ENCODE measurements around the gene ATG14.
"Not testable (repeated sequence)": the region's sequence is repeated elsewhere in the genome, so short reads cannot be mapped to it uniquely, and the experiment has no call there.

Gene ATG14

DNA sequence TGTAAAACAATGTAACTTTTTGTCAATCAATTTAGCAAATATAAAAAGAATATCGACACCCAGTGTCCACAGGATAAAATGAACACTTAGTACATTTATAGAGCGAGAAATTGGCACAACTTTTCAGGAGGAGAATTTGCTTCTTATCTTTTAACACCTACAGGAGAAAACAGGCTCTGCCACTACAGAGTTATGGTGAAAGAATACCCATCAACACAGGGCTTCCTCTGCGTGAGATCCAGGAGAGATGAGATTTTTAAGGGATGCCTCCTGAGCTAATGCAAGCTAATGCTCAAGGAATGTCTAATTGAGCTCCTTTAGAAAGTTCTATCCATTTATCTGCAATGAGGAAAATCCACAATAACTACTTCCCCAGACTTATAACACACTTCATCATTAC, 21.0 kb upstream of the ATG14 start:
- TF ChIP-seq, protein P1, sequence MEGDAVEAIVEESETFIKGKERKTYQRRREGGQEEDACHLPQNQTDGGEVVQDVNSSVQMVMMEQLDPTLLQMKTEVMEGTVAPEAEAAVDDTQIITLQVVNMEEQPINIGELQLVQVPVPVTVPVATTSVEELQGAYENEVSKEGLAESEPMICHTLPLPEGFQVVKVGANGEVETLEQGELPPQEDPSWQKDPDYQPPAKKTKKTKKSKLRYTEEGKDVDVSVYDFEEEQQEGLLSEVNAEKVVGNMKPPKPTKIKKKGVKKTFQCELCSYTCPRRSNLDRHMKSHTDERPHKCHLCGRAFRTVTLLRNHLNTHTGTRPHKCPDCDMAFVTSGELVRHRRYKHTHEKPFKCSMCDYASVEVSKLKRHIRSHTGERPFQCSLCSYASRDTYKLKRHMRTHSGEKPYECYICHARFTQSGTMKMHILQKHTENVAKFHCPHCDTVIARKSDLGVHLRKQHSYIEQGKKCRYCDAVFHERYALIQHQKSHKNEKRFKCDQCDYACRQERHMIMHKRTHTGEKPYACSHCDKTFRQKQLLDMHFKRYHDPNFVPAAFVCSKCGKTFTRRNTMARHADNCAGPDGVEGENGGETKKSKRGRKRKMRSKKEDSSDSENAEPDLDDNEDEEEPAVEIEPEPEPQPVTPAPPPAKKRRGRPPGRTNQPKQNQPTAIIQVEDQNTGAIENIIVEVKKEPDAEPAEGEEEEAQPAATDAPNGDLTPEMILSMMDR (conservative IDR thresholded peaks at IDR 0.05): no peak

DNA sequence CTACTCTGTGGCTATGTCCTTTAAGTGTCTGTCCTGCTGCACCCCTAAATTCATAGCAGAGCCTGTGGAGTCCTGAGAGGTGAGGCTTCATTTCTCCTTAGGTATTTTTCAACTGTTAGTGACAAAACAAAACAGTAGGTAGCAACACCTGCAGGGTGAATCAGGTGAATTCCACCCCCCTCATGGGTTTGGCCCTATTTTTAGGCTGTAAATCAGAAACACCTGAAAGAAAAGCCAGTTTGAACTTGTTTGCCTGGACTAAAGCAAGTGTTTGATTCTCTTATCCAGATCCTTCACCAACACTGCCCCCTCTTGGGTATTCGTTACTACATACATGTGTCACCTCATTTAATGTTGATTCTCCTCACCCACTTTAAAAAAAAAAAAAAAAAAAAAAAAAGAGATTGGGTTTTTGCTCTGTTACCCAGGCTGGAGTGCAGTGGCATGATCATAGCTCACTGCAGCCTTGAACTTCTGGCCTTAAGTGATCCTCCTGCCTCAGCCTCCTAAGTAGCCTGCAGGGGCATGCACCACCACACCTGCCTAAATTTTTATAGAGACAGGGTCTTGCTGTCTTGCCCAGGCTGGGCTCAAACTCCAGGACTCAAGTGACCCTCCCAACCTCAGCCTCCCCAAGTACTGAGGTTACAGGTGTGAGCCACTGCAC, 18.5 kb upstream of the ATG14 start:
- no peak overlapping the region for H3K27ac ChIP-seq
- TF ChIP-seq, protein P1 (conservative IDR thresholded peaks at IDR 0.05): peak; percentile 64

More for the DNA sequence above, 21.0 kb upstream of the ATG14 start:
- no peak overlapping the region for H3K27ac ChIP-seq

DNA sequence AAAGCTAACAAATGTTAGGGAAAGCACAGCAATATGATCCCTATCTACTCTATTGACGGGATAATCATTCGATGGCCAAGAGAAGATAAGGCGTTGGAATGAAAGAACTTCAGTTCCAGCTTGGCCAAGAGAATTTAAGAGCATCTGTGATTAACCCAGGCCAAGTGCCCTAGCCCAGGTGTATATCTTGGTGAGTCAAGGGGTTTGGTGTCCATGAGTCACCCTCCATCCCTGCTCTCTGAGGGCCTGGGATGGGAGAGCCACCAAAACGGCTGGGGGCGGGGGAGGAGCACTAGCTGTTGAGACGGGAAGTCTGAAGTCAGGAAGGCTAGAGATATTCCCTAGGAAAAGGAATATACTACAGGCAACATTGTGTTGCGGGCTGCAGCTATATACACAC, 15.8 kb upstream of the ATG14 start:
- H3K27ac ChIP-seq: no peak overlapping the region
- TF ChIP-seq, protein P1 (conservative IDR thresholded peaks at IDR 0.05): no peak

DNA sequence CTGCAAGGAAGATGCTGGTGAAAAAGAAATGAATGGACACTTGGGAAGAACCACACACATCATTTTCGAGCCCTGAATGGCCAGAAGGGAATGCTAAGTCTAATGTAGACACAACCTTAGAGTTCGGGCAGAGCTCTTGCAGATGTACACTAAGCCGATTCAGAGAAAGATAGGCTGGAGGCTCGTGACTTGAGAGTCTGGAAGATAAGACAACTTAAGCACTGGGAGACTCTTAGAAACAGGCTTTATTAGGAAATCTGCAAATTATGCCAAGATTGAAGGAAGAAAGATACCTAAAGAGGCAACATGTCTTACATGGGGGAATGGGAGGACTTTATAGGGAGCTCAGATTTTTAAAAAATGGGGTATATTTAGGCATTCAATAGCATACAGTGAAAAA, 15.3 kb upstream of the ATG14 start:
- TF ChIP-seq, protein P1 (conservative IDR thresholded peaks at IDR 0.05): no peak
- H3K27ac ChIP-seq: no peak overlapping the region

DNA sequence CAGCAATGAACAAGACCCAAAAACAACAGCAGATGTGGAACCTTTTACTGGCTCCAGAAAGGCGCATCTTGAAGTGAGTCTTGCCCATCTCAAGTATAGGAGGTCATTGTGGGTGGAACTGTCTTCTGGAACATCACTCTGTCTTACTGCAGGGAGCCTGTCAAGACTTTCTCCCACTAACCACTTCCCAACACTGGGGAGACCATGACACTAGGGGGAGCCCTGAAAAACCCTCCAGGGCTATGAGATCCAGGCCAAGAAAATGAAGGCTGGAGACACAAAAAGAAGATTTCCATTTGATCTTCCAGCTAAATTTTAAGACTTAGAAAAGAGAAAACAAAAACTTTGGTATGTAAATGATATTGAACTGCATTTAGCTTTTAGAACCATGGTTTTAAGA, 13.5 kb upstream of the ATG14 start:
- H3K27ac ChIP-seq: no peak overlapping the region
- TF ChIP-seq, protein P1 (conservative IDR thresholded peaks at IDR 0.05): no peak

DNA sequence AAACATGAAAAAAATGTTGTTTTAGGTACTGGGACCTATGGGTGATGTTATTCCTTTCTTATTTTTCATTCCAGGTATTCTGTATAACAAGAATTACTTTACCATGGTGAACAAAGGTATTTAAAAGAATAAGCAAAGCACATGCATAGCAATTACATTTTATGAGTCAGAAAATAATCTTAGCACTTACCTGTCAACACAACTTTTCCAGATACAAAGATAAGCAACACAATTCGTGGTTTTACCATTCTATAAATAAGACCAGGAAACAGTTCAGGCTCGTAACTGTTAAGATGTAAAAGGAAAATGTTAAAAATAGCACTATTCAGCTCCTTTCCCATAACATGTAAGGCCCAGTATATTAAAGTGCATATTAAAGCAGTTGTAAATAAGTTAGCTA, 12.3 kb upstream of the ATG14 start:
- TF ChIP-seq, protein P1 (conservative IDR thresholded peaks at IDR 0.05): no peak
- H3K27ac ChIP-seq: no peak overlapping the region

DNA sequence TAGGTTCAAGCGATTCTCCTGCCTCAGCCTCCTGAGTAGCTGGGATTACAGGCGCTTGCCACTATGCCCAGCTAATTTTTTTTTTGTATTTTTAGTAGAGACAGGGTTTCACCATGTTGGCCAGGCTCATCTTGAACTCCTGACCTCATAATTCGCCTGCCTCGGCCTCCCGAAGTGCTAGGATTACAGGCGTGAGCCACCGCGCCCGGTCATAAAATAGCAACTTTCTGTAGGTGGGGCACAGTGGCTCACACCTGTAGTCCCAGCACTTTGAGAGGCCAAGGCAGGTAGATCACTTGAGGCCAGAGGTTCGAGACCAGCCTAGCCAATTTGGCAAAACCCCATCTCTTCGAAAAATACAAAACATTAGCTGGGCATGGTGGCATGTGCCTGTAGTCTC, 10.7 kb upstream of the ATG14 start:
- not testable (repeated sequence) for H3K27ac ChIP-seq

DNA sequence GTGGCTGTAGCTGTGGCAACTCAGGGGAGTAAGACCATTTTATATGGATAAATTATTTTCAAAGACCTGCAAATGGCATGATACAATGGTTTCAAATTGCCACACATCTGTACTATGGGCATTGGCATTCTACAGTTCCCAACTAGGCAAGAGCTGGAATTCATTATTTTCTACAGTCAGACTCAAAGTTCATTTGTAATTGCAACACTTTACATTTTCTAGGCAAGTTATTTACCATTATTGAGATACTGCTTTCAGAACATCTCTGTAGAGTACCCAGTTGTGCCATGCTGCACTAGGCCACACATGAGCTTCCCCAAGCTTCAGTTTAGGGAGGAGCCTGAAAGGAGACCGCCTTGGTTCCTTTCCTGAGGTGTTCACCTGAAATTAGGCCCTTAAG, 8.0 kb upstream of the ATG14 start:
- TF ChIP-seq, protein P1 (conservative IDR thresholded peaks at IDR 0.05): no peak
- no peak overlapping the region for H3K27ac ChIP-seq

Data from VCaP (cell line).